Mammary epithelial cell (primary cell): ENCODE results near the gene WHRN.

Source experiments
- EZH2 ChIP-seq: IDR thresholded peaks from 2 replicates; pipeline ENCODE4 v1.6.1; 2012; ENCODE audit warnings: low read length, inconsistent platforms, borderline replicate concordance
- TF ChIP-seq, protein P1 (sequence below), 2 donors: IDR thresholded peaks in 1 of 2; conservative IDR thresholded peaks in 1 of 2; 2 replicates each; pipeline ENCODE4 v1.5.1; 2011 to 2012; ENCODE audit warnings: inconsistent platforms in 2 of 2, low read length in 2 of 2, mild to moderate bottlenecking in 2 of 2, control low read depth in 1 of 2, low read depth in 1 of 2; ENCODE audit not compliant: insufficient read depth in 1 of 2; ENCODE audit errors: extremely low read depth in 1 of 2

- TF ChIP-seq, protein P1, sequence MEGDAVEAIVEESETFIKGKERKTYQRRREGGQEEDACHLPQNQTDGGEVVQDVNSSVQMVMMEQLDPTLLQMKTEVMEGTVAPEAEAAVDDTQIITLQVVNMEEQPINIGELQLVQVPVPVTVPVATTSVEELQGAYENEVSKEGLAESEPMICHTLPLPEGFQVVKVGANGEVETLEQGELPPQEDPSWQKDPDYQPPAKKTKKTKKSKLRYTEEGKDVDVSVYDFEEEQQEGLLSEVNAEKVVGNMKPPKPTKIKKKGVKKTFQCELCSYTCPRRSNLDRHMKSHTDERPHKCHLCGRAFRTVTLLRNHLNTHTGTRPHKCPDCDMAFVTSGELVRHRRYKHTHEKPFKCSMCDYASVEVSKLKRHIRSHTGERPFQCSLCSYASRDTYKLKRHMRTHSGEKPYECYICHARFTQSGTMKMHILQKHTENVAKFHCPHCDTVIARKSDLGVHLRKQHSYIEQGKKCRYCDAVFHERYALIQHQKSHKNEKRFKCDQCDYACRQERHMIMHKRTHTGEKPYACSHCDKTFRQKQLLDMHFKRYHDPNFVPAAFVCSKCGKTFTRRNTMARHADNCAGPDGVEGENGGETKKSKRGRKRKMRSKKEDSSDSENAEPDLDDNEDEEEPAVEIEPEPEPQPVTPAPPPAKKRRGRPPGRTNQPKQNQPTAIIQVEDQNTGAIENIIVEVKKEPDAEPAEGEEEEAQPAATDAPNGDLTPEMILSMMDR (conservative IDR thresholded peaks at IDR 0.05 in 1 of 2, IDR thresholded peaks at IDR 0.05 in 1 of 2; ENCODE audit: extremely low read depth in 1 of 2, insufficient read depth in 1 of 2, low read depth in 1 of 2, low read length in 2 of 2), result no peak
- no peak for TF ChIP-seq EZH2
These were observed 2.3 kb downstream of the WHRN start for GRCh38 chr9:114503009-114503408.
